ENCODE data around the gene ZNF292.
"Not testable (repeated sequence)": the region's sequence is repeated elsewhere in the genome, so short reads cannot be mapped to it uniquely, and the experiment has no call there.

The ZNF292 gene

DNA sequence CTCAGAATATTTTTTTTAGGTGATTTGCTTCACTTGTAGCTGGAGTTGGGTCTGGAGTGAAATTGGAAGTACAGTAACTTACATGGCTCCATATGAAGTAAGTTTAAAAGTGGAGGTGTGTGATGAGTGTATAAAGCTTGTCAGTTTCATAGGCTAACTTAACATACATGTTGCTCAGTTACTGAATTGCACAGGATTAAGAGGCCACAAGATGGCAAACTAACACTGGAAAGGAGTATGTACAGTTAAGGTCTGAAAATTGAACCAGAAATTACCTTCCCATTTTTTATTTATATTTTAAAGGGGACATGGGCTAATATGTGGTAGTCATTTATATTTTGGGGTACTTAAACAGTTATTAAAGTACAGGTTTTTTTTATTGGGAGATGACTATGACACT lies 121.8 kb downstream of the ZNF292 start:
- DNase-seq (ENCODE audit: low spot score): no peak

DNA sequence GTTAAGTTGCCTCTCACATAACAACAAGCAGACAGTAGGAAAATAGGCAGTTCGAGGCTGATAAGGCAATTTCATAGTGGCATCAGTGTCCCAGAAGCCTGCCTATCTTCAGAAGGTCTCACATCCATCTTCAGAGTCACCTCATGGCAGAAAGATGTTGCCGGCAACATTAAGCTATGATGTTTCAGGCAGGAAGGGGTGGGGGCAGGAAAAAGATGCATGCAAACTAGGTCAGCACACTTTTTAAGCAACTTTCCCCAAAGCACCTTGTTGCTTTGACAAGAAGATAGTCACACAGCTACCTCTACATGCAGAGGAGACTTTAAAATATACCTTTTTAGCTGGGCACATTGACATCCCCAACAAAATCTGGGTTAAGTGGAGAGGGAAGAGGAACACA lies 123.8 kb downstream of the ZNF292 start:
- DNase-seq (ENCODE audit: low spot score): no peak

GRCh38 chr6:87281426-87281825 lies 126.1 kb downstream of the ZNF292 start:
- DNase-seq (ENCODE audit: low spot score): no peak

GRCh38 chr6:87282743-87283142 lies 127.4 kb downstream of the ZNF292 start:
- no peak for DNase-seq (ENCODE audit: low spot score)

- DNase-seq (ENCODE audit: low spot score): no peak
These were observed 128.1 kb downstream of the ZNF292 start for GRCh38 chr6:87283461-87283860.

DNA sequence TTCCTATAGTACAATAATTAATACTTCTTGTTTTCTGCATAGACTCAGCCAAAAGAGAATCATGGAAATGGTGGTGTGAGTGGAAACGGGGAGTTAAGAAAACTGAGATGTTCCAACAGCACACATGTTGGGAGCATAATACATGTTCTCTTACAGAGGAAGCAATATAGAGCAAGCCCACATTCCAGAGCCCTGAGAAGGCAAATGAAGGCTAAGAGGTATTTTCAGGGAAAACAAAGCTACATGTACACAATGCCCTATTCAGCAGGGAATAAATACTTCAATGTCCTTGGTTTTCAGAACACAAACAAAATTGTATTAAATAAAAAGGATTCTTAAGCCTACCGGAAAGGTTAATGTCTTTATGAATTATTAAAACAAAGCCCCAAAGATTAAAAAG lies 131.9 kb downstream of the ZNF292 start:
- DNase-seq (ENCODE audit: low spot score): no peak

DNA sequence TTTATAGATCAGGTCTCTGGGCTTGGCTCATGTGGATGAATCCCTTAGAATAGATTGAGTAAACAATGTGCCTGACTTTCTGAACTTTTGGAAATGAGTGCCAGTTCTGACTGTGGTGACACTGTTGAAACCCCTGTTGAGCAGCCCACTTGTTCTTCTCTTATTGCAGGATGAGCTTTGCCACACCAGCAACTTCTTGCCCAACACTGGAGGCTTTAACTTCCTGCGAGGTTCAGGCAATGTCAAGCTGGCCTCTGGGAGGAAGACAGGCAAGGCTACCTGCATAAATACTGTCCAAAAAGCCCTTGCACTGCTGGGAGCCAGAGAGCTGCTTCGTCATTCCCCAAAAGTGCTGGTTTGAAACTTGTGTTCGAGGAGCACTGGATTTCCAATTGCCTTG lies 134.2 kb downstream of the ZNF292 start:
- DNase-seq (ENCODE audit: low spot score): no peak

DNA sequence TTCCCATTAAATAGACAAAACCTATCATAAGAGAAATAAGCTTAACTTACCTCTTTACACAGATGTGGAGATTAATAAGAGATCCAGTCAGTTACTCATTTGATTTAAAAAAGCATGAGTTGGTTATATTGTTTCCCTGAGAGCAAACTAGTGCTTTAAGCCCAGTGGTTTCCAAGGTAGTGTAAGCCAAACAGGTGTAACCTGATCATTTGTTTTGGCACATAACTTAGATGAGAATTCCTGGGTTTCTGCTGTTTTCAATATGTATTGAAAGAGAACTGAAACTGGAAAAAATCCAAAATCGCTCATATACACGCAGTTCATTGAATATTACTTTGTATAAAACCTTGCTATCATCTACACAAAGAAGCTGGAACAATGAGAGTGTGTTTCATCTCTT lies 136.5 kb downstream of the ZNF292 start:
- DNase-seq (ENCODE audit: low spot score): no peak

DNA sequence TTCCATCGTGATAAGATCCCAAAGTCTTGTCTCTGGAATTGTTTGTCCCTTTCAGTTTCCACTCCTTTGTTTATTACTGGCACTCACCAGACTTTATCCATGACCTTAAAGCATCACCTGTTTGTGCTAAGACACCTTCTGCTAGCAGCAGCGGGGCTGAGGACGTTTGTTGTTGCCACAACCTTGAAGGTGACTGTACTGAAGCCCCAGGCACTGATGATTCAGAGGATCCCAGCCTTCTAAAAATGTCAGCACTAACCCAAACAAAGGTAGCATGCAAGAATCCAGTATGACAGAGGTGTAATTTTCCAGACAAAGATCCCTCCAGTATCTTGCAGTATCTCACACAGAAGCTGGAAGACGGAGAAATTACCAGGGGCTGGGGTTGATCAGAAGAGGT lies 138.2 kb downstream of the ZNF292 start:
- DNase-seq (ENCODE audit: low spot score): no peak

GRCh38 chr6:87297119-87297518 lies 141.8 kb downstream of the ZNF292 start:
- no peak for DNase-seq (ENCODE audit: low spot score)

GRCh38 chr6:87301277-87301676 lies 145.9 kb downstream of the ZNF292 start:
- not testable (repeated sequence) for DNase-seq (ENCODE audit: low spot score)

DNA sequence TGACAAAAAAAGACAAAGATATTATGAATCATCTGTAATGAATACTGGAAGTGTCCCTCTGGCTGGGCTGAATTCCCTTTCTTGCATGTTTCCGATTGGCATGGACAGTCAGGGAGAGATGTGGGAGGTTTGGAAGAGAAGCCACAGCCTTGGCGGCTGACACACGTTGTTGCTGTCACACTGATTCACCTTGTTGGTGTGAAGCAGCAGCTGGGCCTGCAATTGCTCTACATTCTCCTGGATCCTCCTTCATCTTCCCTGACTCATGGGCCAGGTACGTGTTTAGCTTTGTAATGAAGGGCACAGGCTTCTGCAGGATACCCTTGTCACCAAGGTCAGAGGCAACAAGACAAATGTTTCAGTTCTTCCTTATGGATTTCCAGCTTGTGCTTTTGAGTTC lies 153.6 kb downstream of the ZNF292 start:
- no peak for DNase-seq (ENCODE audit: low spot score)

GRCh38 chr6:87312860-87313259 lies 157.5 kb downstream of the ZNF292 start:
- DNase-seq (ENCODE audit: low spot score): no peak
